Measurements from ENCODE around the gene DMC1.

GRCh38 chr22:38610234-38610633 lies 40.3 kb upstream of the DMC1 start:
- TF ChIP-seq CTCF (IDR thresholded peaks at IDR 0.05) (no peak), EP300 (IDR thresholded peaks at IDR 0.05) (no peak), POLR2A (IDR thresholded peaks at IDR 0.05) (no peak), POLR2AphosphoS5 (IDR thresholded peaks at IDR 0.05) (no peak)
